H1 (cell line): ENCODE measurements around the gene MED13. TPM values are rescaled to one million over a fixed set of nuclear protein-coding genes. Genes with fewer than 3 reads are reported as not detected.

ENCODE experiments used
- CTBP2 ChIP-seq: IDR thresholded peaks from 2 replicates; pipeline ENCODE4 v1.7.0; 2011; ENCODE audit warnings: borderline replicate concordance, mild to moderate bottlenecking, moderate library complexity, mixed read lengths, low read length; ENCODE audit not compliant: insufficient read depth, insufficient read length
- polyA plus RNA-seq, 7 experiments: library from polyadenylated mRNA; depleted of rRNA in 3 of 7; stranded (reverse) in 5 of 7; unstranded in 2 of 7; fragments of >200 nt in 5 of 7; fragments of 200-250 nt in 2 of 7; gene quantifications; 1 replicate in 5 of 7; 2 replicates in 1 of 7; 4 replicates in 1 of 7; pipeline versions ENCODE4 v1.2.1 to v1.2.3, GENCODE V29; 2011 to 2013; ENCODE audit warnings: missing spikeins in 2 of 7, mixed read lengths in 2 of 7
- total RNA-seq: library from RNA; stranded (reverse); fragmentation: NEBNext Ultra II Directional; extraction: Animal tissue kit (Norgen Biotek cat#: 25700); gene quantifications from 2 replicates; pipeline ENCODE4 v1.2.1, GENCODE V29; 2021

Gene MED13
- total and polyA plus RNA-seq, 2 of the 8 experiments (the other 6 are each of a cell fraction or from before 2014, with no cell fraction given) = 11.3 to 44.8 TPM

GRCh38 chr17:62112229-62112628 lies 47.2 kb upstream of the MED13 start (continued):
- TF ChIP-seq CTBP2 = no peak
